ENCODE measurements around the gene CARD9. TPM values are rescaled to one million over a fixed set of nuclear protein-coding genes. Genes with fewer than 3 reads are reported as not detected.

Gene CARD9
- total RNA-seq, 4 donors from 2014 or later, result 2.4 to 4.2 (median 3.2) TPM

GRCh38 chr9:136416914-136417313 lies 43.4 kb upstream of the CARD9 start:
- TF ChIP-seq CTCF (IDR thresholded peaks at IDR 0.05) (no peak), POLR2A (IDR thresholded peaks at IDR 0.05) (no peak)
- no peak for DNase-seq (ENCODE audit: low spot score in 2 of 2)
- no peak overlapping the region for H3K4me3 ChIP-seq (ENCODE audit: low read depth, poor library complexity, severe bottlenecking)
- WGBS, 2 donors, result 88 to 93% methylated on average over 19 of the region's 19 CpGs
- intact Hi-C loops (cut with DNase I; ENCODE audit: low total_unique reads), result no loop called here

- 97 to 98% methylated on average over 8 of the region's 8 CpGs for WGBS, 2 donors
- DNase-seq (ENCODE audit: low spot score in 2 of 2), result no peak
- H3K4me3 ChIP-seq (ENCODE audit: low read depth, poor library complexity, severe bottlenecking), result no peak overlapping the region
- intact Hi-C loops (cut with DNase I; ENCODE audit: low total_unique reads), result no loop called here
- TF ChIP-seq CTCF (IDR thresholded peaks at IDR 0.05), result no peak
- TF ChIP-seq POLR2A (IDR thresholded peaks at IDR 0.05), result no peak
Measured at GRCh38 chr9:136416427-136416826, 43.0 kb upstream of the CARD9 start.

GRCh38 chr9:136412962-136413361 lies 39.5 kb upstream of the CARD9 start:
- intact Hi-C loops (cut with DNase I; ENCODE audit: low total_unique reads), result no loop called here
- H3K4me3 ChIP-seq (ENCODE audit: low read depth, poor library complexity, severe bottlenecking), result no peak overlapping the region
- no peak for DNase-seq (ENCODE audit: low spot score in 2 of 2)
- TF ChIP-seq CTCF (IDR thresholded peaks at IDR 0.05) (no peak), POLR2A (IDR thresholded peaks at IDR 0.05) (no peak)
- WGBS, 2 donors, result 73 to 78% methylated on average over 9 of the region's 9 CpGs

- TF ChIP-seq POLR2A (IDR thresholded peaks at IDR 0.05) (no peak), CTCF (IDR thresholded peaks at IDR 0.05) (no peak)
- 21 to 37% methylated on average over 4 of the region's 4 CpGs for whole genome bisulfite sequencing, 2 donors
- DNase-seq (ENCODE audit: low spot score in 2 of 2), result no peak
- intact Hi-C loops (cut with DNase I; ENCODE audit: low total_unique reads), result no loop called here
- H3K4me3 ChIP-seq (ENCODE audit: low read depth, poor library complexity, severe bottlenecking), result peak overlapping the region; percentile 86
Measured at GRCh38 chr9:136411378-136411777, 37.9 kb upstream of the CARD9 start.

GRCh38 chr9:136410500-136411287 lies 37.2 kb upstream of the CARD9 start, which contains the start of the genes ENTR1 and PMPCA:
ENTR1 (minus strand) TSS chr9:136410614; CDS start chr9:136410397, 217 bp downstream.
PMPCA (plus strand) TSS chr9:136410658; CDS start chr9:136410669, 11 bp downstream.
- TF ChIP-seq POLR2A (IDR thresholded peaks at IDR 0.05), result peak in 1 of 2 donors; percentile 79
- no peak for TF ChIP-seq CTCF (IDR thresholded peaks at IDR 0.05)
- H3K4me3 ChIP-seq (ENCODE audit: low read depth, poor library complexity, severe bottlenecking), result peak within 1 kb of the TSS; percentile 86
- WGBS, 2 donors, result 1% methylated on average over 37 to 41 of the region's 83 CpGs
- peak; percentile 87 to 99 for DNase-seq (ENCODE audit: low spot score in 2 of 2)
- intact Hi-C loops (cut with DNase I; ENCODE audit: low total_unique reads), result no loop called here
